HG03354 (cell line): ENCODE measurements around the gene RIPK4.
"Not testable (repeated sequence)": the region's sequence is repeated elsewhere in the genome, so short reads cannot be mapped to it uniquely, and the experiment has no call there.

ENCODE experiments used
- ATAC-seq: cut with Tn5 transposase; IDR thresholded peaks from one replicate; pipeline ENCODE4 v1.9.1; 2021; ENCODE audit warnings: mild to moderate bottlenecking; ENCODE audit not compliant: unreplicated experiment, poor library complexity, severe bottlenecking

Gene RIPK4

GRCh38 chr21:41796476-41797080 lies 29.7 kb upstream of the RIPK4 start:
- no peak for ATAC-seq

- no peak for ATAC-seq
Measured at GRCh38 chr21:41795726-41796125, 28.9 kb upstream of the RIPK4 start.

GRCh38 chr21:41794600-41794999 lies 27.7 kb upstream of the RIPK4 start:
- no peak for ATAC-seq

- no peak for ATAC-seq
Measured at GRCh38 chr21:41792711-41793110, 25.9 kb upstream of the RIPK4 start.

- no peak for ATAC-seq
Measured at GRCh38 chr21:41786509-41786987, 19.7 kb upstream of the RIPK4 start.

- not testable (repeated sequence) for ATAC-seq
Measured at GRCh38 chr21:41785262-41785661, 18.4 kb upstream of the RIPK4 start.

- ATAC-seq = no peak
Measured at GRCh38 chr21:41784456-41785102, 17.7 kb upstream of the RIPK4 start.

GRCh38 chr21:41783476-41784180 lies 16.8 kb upstream of the RIPK4 start:
- no peak for ATAC-seq

GRCh38 chr21:41781050-41781410 lies 14.2 kb upstream of the RIPK4 start:
- no peak for ATAC-seq

GRCh38 chr21:41780337-41781049 lies 13.6 kb upstream of the RIPK4 start:
- no peak for ATAC-seq

- ATAC-seq = no peak
Measured at GRCh38 chr21:41779659-41780058, 12.8 kb upstream of the RIPK4 start.

- ATAC-seq = no peak
Measured at GRCh38 chr21:41778930-41779600, 12.2 kb upstream of the RIPK4 start.

GRCh38 chr21:41777951-41778815 lies 11.3 kb upstream of the RIPK4 start:
- no peak for ATAC-seq

GRCh38 chr21:41776778-41777177 lies 9.9 kb upstream of the RIPK4 start:
- ATAC-seq = no peak

GRCh38 chr21:41775149-41775472 lies 8.3 kb upstream of the RIPK4 start:
- no peak for ATAC-seq

- ATAC-seq = no peak
Measured at GRCh38 chr21:41774467-41775148, 7.8 kb upstream of the RIPK4 start.

GRCh38 chr21:41772351-41773080 lies 5.7 kb upstream of the RIPK4 start:
- no peak for ATAC-seq

GRCh38 chr21:41771625-41771945 lies 4.7 kb upstream of the RIPK4 start:
- no peak for ATAC-seq
